ENCODE results near the gene TLE3.

Gene TLE3

DNA sequence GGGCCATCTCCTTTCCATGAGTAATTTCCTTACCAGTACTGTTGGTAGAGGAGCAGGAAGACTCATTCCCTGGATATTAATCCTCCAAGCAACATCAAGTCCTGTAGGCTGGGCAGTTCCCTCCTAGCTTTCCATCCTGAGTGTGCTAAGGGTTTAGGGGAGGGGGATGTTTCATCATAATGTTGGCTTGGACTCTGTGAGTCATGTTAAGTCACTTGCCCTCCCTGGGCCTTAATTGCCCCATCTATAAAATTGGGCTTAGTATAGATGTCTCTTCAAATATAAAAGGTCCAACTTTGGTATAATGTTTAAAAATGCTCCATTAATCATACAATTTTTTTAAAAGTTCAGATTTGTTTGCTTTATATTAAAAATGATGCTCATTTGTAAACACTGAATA, 52.7 kb downstream of the TLE3 start:
- TF ChIP-seq CTCF (conservative IDR thresholded peaks at IDR 0.05; ENCODE audit: control insufficient read depth, insufficient read depth, low read depth, low read length), result no peak
- H3K4me3 ChIP-seq (ENCODE audit: control insufficient read depth, low read depth, low read length), result no peak overlapping the region
- DNase-seq (ENCODE audit: low read depth), result peak; percentile 91

GRCh38 chr15:70044168-70044567, 53.5 kb downstream of the TLE3 start:
- no peak for TF ChIP-seq CTCF (conservative IDR thresholded peaks at IDR 0.05; ENCODE audit: control insufficient read depth, insufficient read depth, low read depth, low read length)
- no peak for DNase-seq (ENCODE audit: low read depth)
- no peak overlapping the region for H3K4me3 ChIP-seq (ENCODE audit: control insufficient read depth, low read depth, low read length)

DNA sequence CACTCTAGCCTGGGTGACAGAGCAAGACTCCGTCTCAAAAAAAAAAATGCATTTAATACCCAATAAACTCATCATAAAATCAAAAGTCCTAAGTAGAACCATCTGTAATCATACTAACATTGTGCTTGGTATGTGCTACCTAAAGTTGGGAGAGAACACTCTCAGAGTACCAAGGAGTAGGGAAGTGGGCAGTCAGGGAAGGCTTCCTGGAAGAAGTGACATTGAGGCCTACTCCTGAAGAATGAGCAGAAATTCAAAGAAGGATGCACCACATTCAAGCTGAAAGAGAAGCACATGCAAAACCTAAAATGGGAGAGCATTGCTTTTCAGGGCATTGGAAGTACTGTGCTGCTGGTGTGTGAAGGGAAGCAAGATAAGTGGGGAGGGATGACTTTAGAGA, 54.1 kb downstream of the TLE3 start:
- no peak overlapping the region for H3K4me3 ChIP-seq (ENCODE audit: control insufficient read depth, low read depth, low read length)
- TF ChIP-seq CTCF (conservative IDR thresholded peaks at IDR 0.05; ENCODE audit: control insufficient read depth, insufficient read depth, low read depth, low read length), result no peak
- no peak for DNase-seq (ENCODE audit: low read depth)

DNA sequence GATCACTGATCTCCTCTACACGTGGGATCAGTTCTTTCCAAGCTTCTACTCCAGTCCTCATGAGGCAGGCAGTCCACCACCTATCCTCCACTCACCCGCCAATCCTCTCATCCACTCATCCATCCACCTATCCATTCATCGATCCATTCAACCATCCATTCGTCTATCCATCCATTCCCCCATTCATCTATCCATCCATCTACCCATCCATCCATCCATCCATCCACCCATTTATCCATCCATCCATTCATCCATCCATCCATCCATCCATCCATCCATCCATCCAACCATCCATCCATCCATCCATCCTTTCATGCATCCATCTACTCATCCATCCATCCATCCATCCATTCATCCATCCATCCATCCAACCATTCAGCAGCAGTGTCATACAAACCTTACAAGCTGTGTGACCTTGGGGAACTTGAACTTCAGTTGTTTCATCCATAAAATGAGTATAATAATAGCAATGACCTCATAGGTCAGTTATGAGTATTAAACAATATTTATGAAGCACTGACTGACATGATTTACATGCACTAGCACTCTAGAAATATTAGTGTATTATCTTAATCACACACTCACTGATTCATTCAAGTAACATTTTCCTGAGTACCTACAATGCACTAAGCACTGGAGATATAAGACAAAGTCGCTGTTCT, 55.0 kb downstream of the TLE3 start:
- DNase-seq (ENCODE audit: low read depth), result no peak
- no peak overlapping the region for H3K4me3 ChIP-seq (ENCODE audit: control insufficient read depth, low read depth, low read length)
- no peak for TF ChIP-seq CTCF (conservative IDR thresholded peaks at IDR 0.05; ENCODE audit: control insufficient read depth, insufficient read depth, low read depth, low read length)

DNA sequence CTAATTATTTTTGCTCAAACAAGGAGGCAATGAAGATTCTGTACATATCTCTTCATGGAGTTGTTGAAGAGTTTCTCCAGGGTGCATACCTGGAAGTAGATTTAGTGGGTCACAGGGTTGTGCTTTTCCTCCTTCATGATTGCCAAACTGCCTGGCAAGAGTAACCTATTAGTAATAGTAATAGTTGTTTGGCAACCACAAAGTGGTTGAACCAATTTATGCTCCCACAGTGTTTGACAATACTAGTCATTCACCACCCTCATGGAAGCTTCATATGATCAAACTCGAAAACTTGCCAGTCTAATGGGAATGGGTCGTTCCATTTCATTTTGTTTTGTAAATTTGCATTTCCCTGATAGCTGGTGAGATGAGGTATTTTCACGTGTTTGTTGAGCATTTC, 57.8 kb downstream of the TLE3 start:
- no peak for DNase-seq (ENCODE audit: low read depth)
- H3K4me3 ChIP-seq (ENCODE audit: control insufficient read depth, low read depth, low read length), result no peak overlapping the region
- TF ChIP-seq CTCF (conservative IDR thresholded peaks at IDR 0.05; ENCODE audit: control insufficient read depth, insufficient read depth, low read depth, low read length), result no peak

GRCh38 chr15:70038730-70039392, 58.9 kb downstream of the TLE3 start:
- H3K4me3 ChIP-seq (ENCODE audit: control insufficient read depth, low read depth, low read length), result no peak overlapping the region
- no peak for DNase-seq (ENCODE audit: low read depth)
- no peak for TF ChIP-seq CTCF (conservative IDR thresholded peaks at IDR 0.05; ENCODE audit: control insufficient read depth, insufficient read depth, low read depth, low read length)

All from fibroblast of mammary gland (primary cell).